GM12892 (cell line): ENCODE measurements around the gene POLR3A.

Experiments
- DNase-seq: peaks from one replicate; pipeline ENCODE4 v3.0.0; 2011; ENCODE audit not compliant: insufficient read length
- FAIRE-seq: peaks from 2 replicates; lab custom pipeline; 2011; peaks lifted over from hg19 to GRCh38; lab: Jason Lieb, UNC
- POLR2A ChIP-seq: IDR thresholded peaks from 2 replicates; pipeline ENCODE4 v1.6.1; 2011; ENCODE audit warnings: low read depth, low read length, control low read depth
- POLR2AphosphoS5 ChIP-seq: IDR thresholded peaks from 2 replicates; pipeline ENCODE4 v1.6.1; 2011; ENCODE audit warnings: low read depth, low read length, control low read depth
- TAF1 ChIP-seq: IDR thresholded peaks from 2 replicates; pipeline ENCODE4 v1.6.1; 2011; ENCODE audit warnings: low read depth, mild to moderate bottlenecking, control low read depth, low read length, borderline replicate concordance

Gene POLR3A

DNA sequence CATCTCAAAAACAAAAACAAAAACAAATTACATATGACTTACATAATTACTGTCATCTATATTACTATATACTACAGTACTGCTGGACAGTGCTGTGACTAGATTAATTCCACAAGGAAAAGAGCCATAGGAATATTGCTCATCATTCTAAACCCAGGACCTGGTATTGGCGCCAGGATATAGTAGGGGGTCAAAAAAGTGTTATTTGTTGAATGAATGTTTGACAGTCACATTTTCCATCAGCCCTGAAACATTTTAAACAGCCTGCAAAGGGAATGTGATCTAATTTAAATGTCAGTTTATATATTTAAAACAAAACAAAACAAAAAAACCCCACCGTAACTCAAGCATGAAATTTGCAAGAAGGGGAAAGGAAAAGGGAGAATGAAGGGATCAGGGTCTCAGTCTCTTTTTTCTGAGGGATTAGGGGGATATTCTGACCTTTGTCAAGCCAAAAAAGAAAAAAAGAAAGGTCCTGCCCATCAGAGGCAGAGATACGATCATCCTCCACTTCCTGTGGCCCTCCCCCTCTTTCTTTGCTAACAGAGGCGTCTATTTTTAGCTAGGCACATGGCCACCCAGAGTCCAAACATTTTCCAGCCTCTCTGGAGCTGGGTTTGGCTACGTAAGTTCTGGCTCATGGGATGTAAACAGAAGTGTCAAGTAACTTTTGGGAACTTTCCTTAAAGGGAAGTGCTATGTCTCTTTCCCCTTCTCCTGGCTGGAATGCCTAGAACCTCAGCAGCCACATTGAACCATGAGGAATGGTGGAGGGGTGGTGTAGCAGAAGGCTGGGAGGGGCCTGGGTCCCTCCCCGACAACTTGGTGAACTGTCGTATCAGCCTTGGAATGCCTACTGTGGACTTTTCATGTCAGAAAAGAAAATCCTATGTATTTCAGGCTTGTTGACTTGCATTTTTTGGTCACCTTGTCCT is 58.2 kb downstream of the POLR3A start:
- no peak for DNase-seq
- no peak for FAIRE-seq
- TF ChIP-seq TAF1 = no peak
- TF ChIP-seq POLR2A = no peak
- no peak for TF ChIP-seq POLR2AphosphoS5

DNA sequence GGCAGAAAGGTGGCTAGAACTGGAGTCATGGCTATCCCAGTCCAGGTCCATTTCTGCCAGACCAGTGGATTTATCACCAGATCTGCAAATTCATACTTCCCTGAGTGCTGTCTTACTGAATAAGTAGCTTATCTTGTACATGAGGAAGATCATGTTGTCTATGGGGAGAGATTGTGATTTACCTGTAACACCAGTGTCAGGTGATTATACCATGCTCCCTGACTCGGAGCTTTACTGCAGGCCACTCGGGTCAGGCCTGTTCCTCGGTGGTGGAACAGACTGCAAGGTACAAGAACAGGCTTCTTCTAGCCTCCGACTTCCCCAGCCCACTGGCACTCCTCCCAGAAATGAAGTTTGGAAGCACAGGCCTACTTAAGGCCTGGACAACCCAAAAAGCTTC is 60.2 kb downstream of the POLR3A start:
- TF ChIP-seq POLR2A = no peak
- TF ChIP-seq TAF1 = no peak
- TF ChIP-seq POLR2AphosphoS5 = no peak
- no peak for FAIRE-seq
- DNase-seq = no peak

DNA sequence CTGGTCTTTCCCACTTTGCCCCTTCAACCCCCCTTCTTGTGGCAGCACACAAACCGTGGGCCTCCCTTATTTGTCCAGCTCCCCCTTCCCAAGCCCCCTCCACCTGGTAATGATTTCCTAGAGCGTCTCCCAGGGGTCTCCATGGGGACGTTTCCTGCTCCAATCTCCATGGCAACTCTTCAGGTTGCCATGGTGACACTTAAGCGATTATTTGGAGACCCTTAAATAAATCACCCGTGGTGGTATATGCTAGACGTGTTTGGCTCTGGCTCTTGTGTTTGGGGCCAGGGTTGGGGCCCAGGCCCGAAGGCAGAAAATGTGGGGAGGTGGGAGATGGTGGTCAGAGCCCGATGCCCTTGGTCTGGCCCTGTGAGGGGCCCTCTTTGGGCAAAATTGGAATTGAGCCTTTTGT is 61.7 kb downstream of the POLR3A start:
- DNase-seq = no peak
- no peak for FAIRE-seq
- TF ChIP-seq POLR2AphosphoS5 (no peak), POLR2A (no peak), TAF1 (no peak)

DNA sequence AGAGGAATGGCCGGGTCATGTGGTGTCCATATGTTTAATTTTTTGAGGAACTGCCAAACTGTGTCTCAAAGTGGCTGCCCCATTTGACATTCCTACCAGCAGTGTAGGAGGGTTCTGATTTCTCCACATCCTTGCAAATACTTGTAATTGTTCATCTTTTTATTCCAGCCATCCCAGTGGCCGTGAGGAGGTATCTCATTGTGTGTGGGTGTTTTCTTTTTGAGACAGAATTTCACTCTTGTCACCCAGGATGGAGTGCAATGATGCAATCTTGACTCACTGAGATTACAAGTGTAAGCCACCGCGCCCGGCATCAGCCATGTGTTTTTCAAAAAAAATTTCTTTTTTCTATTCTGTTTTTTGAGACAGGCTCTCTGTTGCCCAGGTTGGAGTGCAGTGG is 64.0 kb downstream of the POLR3A start:
- FAIRE-seq (no peak), DNase-seq (no peak)
- TF ChIP-seq POLR2AphosphoS5 (no peak), TAF1 (no peak), POLR2A (no peak)

DNA sequence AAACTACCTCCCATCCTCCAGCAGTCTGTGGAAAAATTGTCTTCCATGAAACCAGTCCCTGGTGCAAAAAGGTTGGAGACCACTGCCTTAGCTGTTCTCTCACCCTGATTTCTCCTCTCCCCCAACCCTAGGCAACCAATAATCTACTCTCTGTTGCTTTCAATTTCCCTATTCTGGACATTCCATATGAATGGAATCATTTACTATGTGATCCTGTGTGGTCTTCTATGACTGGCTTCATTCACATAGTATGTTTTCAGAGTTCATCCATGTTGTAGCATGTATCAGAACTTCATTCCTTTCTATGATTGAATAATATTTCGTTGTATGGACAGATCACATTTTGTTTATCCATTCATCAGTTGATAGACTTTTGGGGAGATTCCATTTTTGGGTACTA is 64.5 kb downstream of the POLR3A start:
- TF ChIP-seq TAF1 (no peak), POLR2A (no peak), POLR2AphosphoS5 (no peak)
- DNase-seq (no peak), FAIRE-seq (no peak)

DNA sequence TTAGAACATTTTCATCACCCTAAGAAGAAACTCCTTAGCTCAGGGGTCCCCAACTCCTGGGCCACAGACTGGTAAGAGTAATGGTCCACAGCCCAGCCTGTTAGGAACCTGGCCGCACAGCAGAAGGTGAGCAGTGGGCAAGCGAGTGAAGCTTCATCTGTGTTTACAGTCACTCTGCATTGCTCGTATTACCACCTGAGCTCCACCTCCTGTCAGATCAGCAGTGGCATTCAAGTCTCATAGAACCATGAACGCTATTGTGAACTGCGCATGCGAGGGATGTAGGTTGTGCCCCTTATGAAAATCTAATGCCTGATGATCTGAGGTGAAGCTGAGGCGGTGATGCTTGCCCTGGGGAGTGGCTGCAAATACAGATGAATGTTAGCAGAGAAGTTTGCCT is 65.4 kb downstream of the POLR3A start:
- no peak for TF ChIP-seq TAF1
- TF ChIP-seq POLR2A = no peak
- DNase-seq (no peak), FAIRE-seq (no peak)

DNA sequence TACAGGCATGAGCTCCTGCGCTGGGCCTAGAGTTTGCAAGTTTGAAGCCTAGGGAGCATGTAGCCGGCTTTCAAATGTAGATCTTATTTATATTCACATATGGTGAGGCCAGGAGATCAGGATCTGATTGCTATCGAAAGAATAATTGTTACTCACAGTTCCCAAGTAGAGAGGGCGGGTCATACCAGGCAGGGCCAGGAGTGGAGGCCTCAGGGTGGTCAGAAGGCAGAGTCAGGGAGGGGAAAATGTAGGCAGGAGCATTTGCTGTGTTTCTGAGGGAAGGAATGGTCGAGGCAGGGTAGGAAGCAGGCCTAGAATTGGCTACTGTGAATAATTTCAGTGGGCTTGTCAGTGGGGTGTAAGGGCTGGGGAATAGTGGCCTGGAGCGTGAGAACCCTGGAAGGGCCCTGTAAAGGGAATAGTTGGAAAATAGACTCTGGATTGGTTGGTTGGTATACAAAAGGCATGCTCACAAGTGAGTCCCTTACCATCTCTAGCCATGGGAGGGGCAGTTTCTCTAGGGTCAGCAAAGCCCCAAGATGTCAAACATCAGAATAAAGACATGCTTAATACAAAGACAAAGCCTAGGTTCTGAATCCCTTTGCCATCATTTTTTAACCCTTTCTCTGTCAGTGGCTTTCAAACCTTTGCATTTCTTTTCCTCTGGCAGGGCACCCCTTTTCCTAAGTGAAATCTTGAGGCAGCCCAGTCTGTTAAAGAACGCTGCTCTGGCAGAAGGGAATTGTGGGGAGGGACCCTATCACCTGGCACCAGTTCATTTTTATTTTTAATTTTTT is 66.8 kb downstream of the POLR3A start:
- DNase-seq (no peak), FAIRE-seq (no peak)
- TF ChIP-seq TAF1 (no peak), POLR2AphosphoS5 (no peak)

DNA sequence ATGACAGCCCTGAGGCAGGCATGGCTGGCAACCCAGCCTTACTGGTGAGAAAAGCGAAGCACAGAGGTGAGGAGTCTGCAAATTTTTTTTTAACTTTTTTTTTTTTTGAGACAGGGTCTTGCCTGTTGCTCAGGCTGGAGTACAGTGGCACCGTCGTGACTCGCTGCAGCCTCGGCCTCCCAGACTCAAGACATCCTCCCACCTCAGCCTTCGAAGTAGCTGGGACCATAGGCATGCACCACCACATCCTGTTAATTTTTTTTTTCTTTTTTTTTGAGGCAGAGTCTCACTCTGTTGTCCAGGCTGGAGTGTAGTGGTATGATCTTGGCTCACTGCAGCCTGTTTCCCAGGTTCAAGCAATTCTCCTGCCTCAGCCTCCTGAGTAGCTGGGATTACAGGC is 67.6 kb downstream of the POLR3A start:
- no peak for TF ChIP-seq TAF1
- TF ChIP-seq POLR2AphosphoS5 = no peak
- TF ChIP-seq POLR2A = no peak
- FAIRE-seq (no peak), DNase-seq (no peak)

DNA sequence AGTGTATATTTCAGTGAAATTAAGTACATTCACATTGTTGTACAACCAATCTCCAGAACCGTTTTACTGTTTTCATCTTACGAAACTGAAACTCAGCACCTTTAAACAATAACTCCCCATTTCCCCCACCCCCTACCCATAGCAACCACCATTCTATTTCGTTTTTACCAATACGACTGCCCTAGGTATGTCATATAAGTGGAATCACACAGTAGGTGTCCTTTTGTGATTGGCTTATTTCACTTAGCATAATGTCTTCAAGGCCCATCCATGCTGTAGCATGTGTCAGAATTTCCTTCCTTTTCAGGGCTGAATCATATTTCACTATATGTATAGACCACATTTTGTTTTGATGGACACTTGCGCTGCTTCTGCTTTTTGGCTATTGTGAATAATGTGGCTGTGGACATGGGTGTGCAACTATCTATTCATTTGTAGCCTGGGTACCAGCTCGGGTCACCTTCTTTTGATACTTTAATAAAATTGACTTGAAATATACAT is 68.4 kb downstream of the POLR3A start:
- no peak for FAIRE-seq
- TF ChIP-seq POLR2A (no peak), POLR2AphosphoS5 (no peak), TAF1 (no peak)
- no peak for DNase-seq

DNA sequence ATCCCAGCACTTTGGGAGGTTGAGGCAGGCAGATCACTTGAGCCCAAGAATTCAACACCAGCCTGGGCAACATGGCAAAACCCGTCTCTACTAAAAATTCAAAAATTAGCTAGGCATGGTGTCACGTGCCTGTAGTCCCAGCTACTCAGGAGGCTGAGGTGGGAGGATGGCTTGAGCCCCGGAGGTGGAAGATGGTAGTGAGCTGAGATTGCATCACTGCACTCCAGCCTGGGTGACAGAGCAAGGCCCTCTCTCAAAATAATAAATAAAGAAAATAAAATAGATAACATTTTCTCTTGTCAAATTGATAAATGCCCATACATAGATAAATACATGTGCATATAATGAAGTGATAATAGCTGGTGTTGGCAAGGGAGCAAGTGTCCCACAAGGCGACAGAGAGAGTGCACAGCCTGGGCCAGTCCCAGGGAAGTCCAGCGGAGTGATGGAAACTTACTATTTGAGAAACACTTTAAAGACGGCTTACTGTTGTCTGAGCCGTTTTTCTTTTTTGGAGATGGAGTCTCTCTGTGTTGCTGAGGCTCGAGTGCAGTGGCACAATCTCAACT is 69.3 kb downstream of the POLR3A start:
- TF ChIP-seq POLR2A (no peak), TAF1 (no peak), POLR2AphosphoS5 (no peak)
- DNase-seq = no peak
- no peak for FAIRE-seq

DNA sequence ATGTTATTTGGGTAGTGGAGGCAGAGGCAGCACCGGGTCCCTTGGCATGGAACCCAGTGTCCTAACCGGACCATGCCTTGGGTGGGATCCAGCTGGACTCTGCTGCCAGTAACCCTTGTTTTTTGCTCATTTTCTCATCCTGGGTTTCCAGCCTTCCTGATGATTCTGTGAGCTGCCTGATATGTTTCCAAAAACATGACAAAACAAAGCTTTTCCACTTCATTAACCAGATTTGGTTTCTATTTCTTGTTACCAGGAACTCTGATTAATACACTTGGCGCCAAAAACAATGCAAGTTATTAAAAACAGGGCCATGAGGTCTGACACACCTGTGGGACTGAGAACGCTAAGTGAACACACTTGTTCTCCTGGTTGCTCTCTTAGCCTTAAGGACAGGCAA is 69.9 kb downstream of the POLR3A start:
- no peak for TF ChIP-seq TAF1
- no peak for TF ChIP-seq POLR2AphosphoS5
- TF ChIP-seq POLR2A = no peak
- FAIRE-seq (no peak), DNase-seq (no peak)

DNA sequence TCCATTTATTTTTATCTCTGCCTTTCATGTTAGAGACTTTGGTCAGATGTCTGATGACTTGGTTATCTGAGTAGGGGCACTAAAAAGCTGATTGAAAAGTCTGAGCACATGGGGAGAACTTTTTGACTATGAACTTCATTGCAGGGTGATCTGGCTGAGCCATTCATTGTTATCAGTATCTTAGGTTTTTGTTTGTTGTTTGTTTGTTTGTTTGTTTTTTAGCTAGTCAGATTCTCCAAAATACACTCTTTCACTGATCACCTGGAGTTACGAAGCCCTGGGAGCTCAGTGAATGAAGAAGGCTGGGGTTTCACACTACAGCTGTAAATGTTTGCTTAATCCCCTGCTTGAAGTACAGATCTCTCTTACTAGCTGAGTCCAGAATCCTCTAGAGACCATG is 74.2 kb downstream of the POLR3A start:
- TF ChIP-seq POLR2AphosphoS5 (no peak), POLR2A (no peak), TAF1 (no peak)
- no peak for FAIRE-seq
- DNase-seq = no peak

DNA sequence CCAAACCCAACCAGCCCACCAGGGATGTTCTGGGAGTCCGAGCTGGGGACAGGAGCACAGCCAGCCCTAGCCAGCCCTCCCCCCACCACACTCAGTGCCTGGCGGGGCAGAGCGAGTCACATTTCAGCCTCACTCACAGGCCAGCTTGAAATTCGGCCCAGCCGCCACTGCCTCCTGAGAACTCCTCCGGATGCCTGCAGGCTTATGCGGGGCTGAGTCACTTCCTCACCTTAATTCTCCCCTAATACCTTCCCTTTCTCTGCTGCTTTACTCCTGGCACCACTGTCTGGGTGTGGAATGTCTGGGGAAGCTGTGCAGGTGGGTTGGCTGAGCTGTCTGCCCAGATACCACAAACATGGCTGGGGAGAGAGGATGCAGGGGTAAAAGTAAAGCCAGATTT is 80.1 kb downstream of the POLR3A start:
- FAIRE-seq (no peak), DNase-seq (no peak)
- TF ChIP-seq POLR2A = no peak
- no peak for TF ChIP-seq TAF1
- TF ChIP-seq POLR2AphosphoS5 = no peak
